HPDE6-E6E7 (cell line): ENCODE results near the gene TNFRSF18.

Experiments used
- DNase-seq: peaks from one replicate; pipeline ENCODE4 v3.0.0; 2011; ENCODE audit warnings: missing footprints; ENCODE audit errors: extremely low spot score

TNFRSF18 gene

GRCh38 chr1:1228596-1229321 lies 22.4 kb upstream of the TNFRSF18 start:
- DNase-seq, result no peak

GRCh38 chr1:1228187-1228586 lies 21.8 kb upstream of the TNFRSF18 start:
- DNase-seq, result no peak

DNA sequence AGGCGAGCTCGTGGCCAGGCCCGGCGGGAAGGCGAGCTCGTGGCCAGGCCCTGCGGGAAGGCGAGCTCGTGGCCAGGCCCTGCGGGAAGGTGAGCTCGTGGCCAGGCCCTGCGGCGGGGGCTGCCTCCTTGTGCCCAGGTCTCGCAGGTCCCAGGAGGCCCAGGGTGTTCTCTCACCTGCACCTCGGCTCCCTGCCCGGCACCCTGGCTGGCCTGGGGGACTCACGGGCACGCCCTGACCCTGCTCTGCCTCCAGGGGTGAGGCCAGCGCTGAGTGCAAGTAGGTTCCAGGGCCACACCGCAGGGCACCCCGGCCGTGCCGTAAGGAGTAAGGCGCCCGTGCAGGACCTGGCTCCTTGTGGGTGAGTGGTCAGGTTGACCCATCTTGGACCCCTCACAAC lies 21.0 kb upstream of the TNFRSF18 start:
- DNase-seq, result no peak

DNA sequence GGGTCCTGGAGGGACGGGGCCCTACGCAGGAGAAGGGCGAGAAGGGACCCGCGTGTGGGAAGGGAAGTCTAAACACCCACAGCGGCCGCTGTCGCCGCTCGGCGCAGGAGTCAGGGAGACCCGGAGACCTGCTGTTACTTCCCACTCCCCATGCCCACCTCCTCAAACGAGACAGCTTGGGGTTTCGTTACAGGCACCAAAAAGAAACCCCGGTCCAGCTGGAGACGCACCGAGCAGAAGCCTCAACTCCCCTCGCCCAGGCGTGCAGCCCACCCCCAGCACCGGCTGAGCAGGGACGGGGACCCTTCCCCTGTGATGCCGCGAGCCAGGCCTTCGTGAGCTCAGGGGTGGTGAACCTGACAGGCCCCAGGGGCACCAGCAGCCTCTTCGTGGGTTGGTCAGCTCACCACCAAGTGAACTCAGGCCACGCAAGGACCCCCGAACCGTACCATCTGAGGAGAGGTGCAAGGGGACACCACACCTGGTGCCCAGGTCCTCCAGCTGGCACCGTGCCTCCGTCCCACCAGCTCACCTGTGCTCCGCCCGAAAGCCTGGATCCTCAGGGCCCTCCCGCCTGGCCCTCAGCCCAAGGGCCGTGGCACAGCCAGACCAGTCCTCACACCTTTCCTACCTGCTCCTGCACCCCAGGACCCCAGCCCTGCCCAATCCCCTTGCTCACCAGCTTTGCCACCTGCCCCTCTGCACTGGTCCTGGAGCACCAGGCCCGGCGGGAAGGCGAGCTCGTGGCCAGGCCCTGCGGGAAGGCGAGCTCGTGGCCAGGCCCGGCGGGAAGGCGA lies 20.4 kb upstream of the TNFRSF18 start:
- no peak for DNase-seq

DNA sequence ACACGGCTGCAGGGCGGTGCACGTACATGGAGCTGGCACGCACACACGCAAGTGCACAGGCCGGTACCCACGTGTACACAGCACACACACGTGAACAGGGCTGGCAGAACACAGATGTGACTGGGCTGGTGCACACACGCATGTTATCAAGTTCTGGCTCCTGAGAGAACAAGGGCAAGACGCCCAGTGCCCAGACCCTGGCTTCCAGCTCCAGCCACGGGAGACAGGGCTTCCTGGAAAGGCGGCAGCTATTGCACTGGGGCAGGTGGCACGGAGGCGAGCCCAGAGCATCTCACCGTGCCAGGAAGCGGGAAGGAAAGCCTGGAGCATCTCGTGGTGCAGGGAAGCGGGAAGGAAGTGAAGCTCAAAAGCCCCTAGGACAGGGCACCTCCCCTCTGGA lies 19.5 kb upstream of the TNFRSF18 start:
- DNase-seq, result no peak

GRCh38 chr1:1225238-1225845 lies 18.9 kb upstream of the TNFRSF18 start:
- DNase-seq, result no peak

GRCh38 chr1:1223891-1224290 lies 17.5 kb upstream of the TNFRSF18 start:
- DNase-seq, result no peak

GRCh38 chr1:1223321-1223720 lies 16.9 kb upstream of the TNFRSF18 start:
- no peak for DNase-seq

DNA sequence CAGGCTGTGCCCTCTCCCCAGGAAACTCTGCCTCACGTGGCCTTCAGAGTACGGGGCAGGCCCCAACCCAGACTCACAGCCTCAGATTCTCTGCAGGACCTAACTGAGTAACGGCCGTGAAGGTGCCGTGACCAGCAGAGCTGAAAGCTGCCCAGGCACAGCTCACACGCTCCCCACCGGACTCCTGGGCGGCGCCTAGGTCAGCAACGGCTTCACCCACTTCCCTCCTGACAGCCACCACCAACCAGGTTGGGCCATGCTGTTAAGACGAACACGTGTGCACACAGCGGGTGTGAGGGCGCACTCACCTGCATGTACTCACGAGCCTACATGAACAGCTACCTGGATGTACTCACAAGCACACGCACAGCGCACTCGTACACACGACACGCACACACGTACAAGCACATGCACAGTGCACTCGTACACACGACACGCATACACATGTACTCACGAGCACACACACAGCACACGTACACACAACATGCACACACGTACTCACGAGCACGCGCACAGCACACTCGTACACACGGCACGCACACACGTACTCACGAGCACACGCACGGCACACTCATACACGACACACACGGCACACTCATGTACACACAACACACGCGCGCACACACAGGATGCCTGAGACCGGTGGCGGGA lies 16.3 kb upstream of the TNFRSF18 start:
- DNase-seq, result no peak

- DNase-seq, result no peak
Measured at GRCh38 chr1:1221887-1222574, 15.6 kb upstream of the TNFRSF18 start.

- DNase-seq, result no peak
Measured at GRCh38 chr1:1220197-1220596, 13.8 kb upstream of the TNFRSF18 start.

DNA sequence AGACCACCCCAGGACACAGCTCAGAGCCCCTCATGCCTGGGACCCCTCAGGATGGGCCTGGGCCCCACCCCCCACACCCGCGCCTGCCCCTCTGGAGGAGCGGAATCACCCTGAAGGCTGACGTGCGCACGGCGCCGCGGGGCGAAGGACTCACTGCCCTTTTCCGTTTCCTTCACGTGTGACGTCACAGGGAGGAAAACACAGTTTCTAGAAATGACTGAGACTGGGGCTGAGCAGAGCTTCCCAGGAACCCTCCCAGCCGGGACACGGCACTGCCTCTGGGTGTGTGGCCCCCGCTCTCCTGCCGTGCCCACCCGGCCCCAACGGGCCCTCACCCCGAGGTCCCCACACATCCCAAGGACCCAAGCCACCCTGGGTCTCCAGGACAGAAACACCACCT lies 12.9 kb upstream of the TNFRSF18 start:
- no peak for DNase-seq

GRCh38 chr1:1218524-1219200 lies 12.3 kb upstream of the TNFRSF18 start:
- no peak for DNase-seq

GRCh38 chr1:1217621-1218523 lies 11.5 kb upstream of the TNFRSF18 start:
- DNase-seq, result peak; percentile 88

DNA sequence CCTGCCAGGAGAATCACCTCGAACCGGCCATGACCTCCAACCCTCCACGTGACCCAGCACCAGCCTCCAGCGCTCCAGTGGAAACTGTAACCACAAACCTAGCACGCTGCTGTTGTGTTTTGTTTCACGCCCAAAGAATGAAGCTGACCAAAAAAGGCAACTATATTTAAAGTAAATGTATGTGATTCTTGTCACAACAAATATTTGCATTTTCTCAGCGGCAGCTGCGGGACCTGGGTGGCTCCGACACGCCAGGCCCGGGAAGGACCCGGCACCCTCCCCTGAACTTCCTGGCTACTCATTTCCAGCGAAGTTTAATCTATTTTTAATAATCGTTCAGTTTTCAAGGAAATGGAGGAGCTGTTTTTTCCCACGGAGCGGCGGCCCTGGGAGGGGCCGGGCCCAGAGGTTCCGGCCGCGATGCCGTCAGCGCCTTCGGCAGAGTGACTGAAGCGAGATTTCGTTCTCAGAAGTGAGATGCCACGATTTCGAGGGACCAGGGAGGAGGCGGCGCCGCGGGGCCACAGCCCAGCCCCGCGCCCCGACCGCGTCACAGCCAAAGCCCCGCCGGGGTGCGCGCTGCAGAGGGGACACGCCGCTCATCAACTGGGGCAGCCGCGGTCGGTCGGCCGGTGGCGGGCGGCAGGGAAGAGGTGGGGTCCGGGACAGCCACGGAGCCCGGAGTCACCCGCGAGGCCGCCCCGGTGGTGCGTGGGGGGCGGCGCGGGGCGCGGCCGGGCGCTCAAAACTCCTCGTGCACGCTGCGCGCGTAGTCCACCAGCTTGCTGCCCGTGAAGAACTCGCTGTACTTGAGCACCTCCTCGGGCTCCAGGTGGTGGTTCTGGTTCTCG lies 10.6 kb upstream of the TNFRSF18 start:
- DNase-seq, result no peak

DNA sequence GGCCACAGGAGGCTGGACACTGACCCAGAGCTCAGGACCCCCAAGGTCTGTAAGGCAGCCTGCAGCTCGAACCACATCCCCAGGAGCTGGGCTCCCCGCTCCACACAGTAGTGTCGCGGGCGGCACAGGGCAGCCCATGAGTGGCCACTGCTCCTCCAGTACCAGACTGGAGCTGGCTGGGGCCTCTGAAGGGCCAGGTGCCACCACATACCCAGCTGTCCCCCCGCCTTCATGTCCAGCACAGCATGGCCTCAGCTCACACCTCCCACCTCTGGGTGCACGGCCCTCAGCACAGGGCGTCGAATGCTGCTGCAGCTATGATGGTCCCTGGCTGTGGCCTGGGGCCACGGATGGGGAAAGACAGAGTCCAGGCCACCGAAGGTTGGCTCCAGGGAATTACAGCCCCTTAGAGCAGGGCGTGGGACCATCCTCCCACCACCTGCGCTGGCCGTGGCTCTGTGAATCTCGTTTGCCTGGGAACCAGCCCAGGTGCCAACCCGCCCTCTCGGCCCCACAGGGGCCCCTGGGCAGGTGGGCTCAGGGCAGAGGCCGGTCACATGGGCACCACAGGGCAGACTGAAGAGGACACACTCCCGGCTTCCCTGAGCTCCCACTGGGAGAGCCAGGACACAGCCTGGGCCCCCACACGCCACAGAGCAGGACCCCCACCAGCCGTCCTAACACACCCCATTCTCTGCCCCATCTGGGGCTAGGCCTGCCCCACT lies 9.7 kb upstream of the TNFRSF18 start:
- no peak for DNase-seq

- DNase-seq, result no peak
Measured at GRCh38 chr1:1215080-1215676, 8.8 kb upstream of the TNFRSF18 start.
